Colonic mucosa (tissue), 4 donors: ENCODE results near the gene GPC5. TPM values are rescaled to one million over a fixed set of nuclear protein-coding genes. Genes with fewer than 3 reads are reported as not detected.

ENCODE experiments used
- DNase-seq: peaks from one replicate; pipeline ENCODE4 v3.0.0-alpha.2; 2020
- H3K27ac ChIP-seq: fragments of 200-600 bp; one replicate; pipeline ENCODE4 v1.8.0; 2021
- H3K27me3 ChIP-seq: fragments of 200-600 bp; one replicate; pipeline ENCODE4 v1.8.0; 2021
- H3K36me3 ChIP-seq: fragments of 200-600 bp; one replicate; pipeline ENCODE4 v1.8.0; 2021
- H3K4me1 ChIP-seq: fragments of 200-600 bp; one replicate; pipeline ENCODE4 v1.8.0; 2021; ENCODE audit warnings: mild to moderate bottlenecking
- H3K4me3 ChIP-seq: fragments of 200-600 bp; one replicate; pipeline ENCODE4 v1.8.0; 2021
- H3K9ac ChIP-seq, 2 donors: one replicate each; pipeline ENCODE4 v1.7.0; 2013; ENCODE audit warnings: control low read depth in 2 of 2, low read depth in 2 of 2, low read length in 2 of 2
- H3K9me3 ChIP-seq: fragments of 200-600 bp; one replicate; pipeline ENCODE4 v1.8.0; 2021
- intact Hi-C: fragments of 100-400 bp; cut with DNase I; formaldehyde crosslinking; loops from one replicate; pipeline ENCODE4 v1.14.1; 2022
- microRNA-seq: library from miRNA; unstranded; fragments of <30 nt; microRNA quantifications from one replicate; pipeline ENCODE4, GENCODE V29; 2019
- total RNA-seq, 2 donors: library from RNA; stranded (reverse); fragmentation: NEBNext Ultra II Directional in 1 of 2; extraction: Animal tissue kit (Norgen Biotek cat#: 25700) in 1 of 2; gene quantifications; one replicate each; pipeline ENCODE4 v1.2.1, GENCODE V29; 2021
- TF ChIP-seq, protein P1 (sequence below): fragments of 200-600 bp; IDR thresholded peaks from one replicate; pipeline ENCODE4 v1.8.0; 2022; ENCODE audit warnings: antibody characterized with exemption, mild to moderate bottlenecking
- donor health status: healthy.
- donor health status: DM: no; HTN: no; CAD: no.
- donor health status: DM: no; HTN: no; CAD: no.

The GPC5 gene
- total RNA-seq, 2 donors from 2014 or later = 0.42 TPM; not detected in 1

DNA sequence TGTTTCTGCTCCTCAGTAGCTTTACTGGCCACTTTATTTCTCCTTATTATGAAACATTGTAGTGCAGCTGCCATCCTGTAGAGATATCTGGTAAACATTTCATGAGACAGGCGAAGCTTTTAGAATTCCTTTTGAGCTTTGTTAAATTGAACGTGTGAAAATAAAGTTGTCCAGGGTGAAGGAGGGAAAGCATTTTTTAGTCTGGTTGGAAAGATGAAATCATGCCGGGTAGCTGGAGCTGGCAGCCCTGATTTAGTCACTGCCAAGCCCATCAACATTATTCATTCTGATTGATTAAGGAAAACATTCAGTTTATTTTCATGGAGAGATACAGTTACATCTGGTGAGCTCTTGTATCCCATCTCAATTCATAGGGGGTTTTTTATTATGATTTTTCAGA, 1502.0 kb downstream of the GPC5 start:
- intact Hi-C loops = no loop called here
- H3K36me3 ChIP-seq = no peaks in the 10 kb centered on the region
- H3K27me3 ChIP-seq = no peaks in the 10 kb centered on the region
- H3K4me3 ChIP-seq = no peak overlapping the region
- no peak overlapping the region for H3K27ac ChIP-seq
- H3K9ac ChIP-seq = no peak overlapping the region
- no peak for DNase-seq
- H3K4me1 ChIP-seq = no peaks in the 10 kb centered on the region
- no peaks in the 10 kb centered on the region for H3K9me3 ChIP-seq
- TF ChIP-seq, protein P1, sequence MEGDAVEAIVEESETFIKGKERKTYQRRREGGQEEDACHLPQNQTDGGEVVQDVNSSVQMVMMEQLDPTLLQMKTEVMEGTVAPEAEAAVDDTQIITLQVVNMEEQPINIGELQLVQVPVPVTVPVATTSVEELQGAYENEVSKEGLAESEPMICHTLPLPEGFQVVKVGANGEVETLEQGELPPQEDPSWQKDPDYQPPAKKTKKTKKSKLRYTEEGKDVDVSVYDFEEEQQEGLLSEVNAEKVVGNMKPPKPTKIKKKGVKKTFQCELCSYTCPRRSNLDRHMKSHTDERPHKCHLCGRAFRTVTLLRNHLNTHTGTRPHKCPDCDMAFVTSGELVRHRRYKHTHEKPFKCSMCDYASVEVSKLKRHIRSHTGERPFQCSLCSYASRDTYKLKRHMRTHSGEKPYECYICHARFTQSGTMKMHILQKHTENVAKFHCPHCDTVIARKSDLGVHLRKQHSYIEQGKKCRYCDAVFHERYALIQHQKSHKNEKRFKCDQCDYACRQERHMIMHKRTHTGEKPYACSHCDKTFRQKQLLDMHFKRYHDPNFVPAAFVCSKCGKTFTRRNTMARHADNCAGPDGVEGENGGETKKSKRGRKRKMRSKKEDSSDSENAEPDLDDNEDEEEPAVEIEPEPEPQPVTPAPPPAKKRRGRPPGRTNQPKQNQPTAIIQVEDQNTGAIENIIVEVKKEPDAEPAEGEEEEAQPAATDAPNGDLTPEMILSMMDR = no peak

DNA sequence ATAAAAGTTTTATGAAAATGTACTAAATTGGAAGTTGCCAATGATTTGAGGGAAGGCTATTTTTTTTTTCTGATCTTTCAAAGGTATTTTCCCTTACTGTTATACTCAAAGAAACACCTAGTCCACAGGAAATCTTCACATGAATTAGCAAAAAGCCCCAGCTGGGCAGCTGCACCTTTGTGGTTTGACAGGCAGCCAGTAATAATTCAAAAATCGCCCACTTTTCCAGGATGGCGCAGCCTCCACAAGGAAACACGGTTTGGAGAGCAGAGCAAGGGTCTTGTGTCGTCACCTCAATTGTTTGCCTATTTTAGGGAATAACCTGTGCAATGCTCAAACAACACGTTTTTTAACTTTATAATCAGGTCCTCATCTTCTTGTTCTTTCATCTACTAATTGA, 1503.3 kb downstream of the GPC5 start:
- Histone ChIP-seq H3K4me1 (no peaks in the 10 kb centered on the region), H3K27ac (no peak overlapping the region), H3K9me3 (no peaks in the 10 kb centered on the region), H3K27me3 (no peaks in the 10 kb centered on the region), H3K36me3 (no peaks in the 10 kb centered on the region), H3K9ac (no peak overlapping the region), H3K4me3 (no peak overlapping the region)
- intact Hi-C loops = no loop called here
- TF ChIP-seq, protein P1 = no peak
- no peak for DNase-seq

- Histone ChIP-seq H3K4me1 (no peaks in the 10 kb centered on the region), H3K27me3 (no peaks in the 10 kb centered on the region), H3K9me3 (no peaks in the 10 kb centered on the region), H3K27ac (no peak overlapping the region), H3K4me3 (no peak overlapping the region), H3K9ac (no peak overlapping the region), H3K36me3 (no peaks in the 10 kb centered on the region)
- no peak for DNase-seq
- intact Hi-C loops = no loop called here
- TF ChIP-seq, protein P1 = no peak
Measured at GRCh38 chr13:92912629-92913028, 1514.2 kb downstream of the GPC5 start.

GRCh38 chr13:92913840-92914239, 1515.4 kb downstream of the GPC5 start:
- Histone ChIP-seq H3K4me3 (no peak overlapping the region), H3K9ac (no peak overlapping the region), H3K4me1 (no peaks in the 10 kb centered on the region), H3K9me3 (no peaks in the 10 kb centered on the region), H3K27me3 (no peaks in the 10 kb centered on the region), H3K36me3 (no peaks in the 10 kb centered on the region), H3K27ac (no peak overlapping the region)
- DNase-seq = no peak
- TF ChIP-seq, protein P1 = no peak
- intact Hi-C loops = no loop called here

Small RNAs within 50 kb of the gene (microRNA-seq; reads per million reads assigned to microRNA genes)
- gene MIR548AS = not detected

Other genes starting within 250 kb of the GPC5 start
- gene MIR17HG, start 50.9 kb upstream of the GPC5 start, total RNA-seq = 1 to 10 TPM; 3.0 to 6.2 TPM